ENCODE results near the gene ZNF511. TPM values are rescaled to one million over a fixed set of nuclear protein-coding genes. Genes with fewer than 3 reads are reported as not detected.

Gene ZNF511
- polyA plus RNA-seq, 1 experiment = 21.6 TPM

DNA sequence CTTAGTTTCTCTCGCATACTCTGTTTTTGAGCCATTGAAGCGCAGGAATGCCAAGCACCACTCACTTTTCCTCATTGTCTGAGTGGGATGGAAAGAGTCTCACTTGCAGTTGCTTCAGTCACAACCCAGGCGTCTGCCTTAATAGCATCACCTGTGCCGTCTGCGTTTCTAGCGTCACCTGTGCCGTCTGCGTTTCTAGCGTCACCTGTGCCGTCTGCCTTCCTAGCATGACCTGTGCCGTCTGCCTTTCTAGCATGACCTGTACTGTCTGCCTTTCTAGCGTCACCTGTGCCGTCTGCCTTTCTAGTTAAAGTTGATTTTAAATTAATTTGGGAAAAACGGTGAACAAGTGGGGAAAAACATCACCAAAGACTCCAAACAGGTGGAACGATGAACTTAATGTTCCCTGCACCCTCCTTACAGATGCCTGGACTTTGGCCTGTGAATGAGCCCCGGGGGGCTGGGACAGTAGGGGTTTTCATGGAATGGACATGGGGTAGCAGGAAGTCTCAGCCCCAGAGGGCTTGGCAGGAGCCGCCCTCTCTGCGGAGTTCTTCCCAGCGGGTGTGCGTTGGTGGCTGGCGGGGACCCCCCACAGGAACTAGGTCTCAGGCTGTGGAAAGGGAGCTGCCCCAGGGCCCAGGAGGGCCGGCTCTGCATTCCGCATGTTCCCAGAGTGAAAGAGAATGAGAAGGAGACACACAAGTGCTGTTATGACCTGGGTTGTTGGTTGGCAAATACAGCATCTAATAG, 3.5 kb downstream of the ZNF511 start:
- H3K4me3 ChIP-seq (ENCODE audit: low read depth, low read length) = no peak overlapping the region
- no peak overlapping the region for H3K27ac ChIP-seq (ENCODE audit: low read depth, low read length)
- TF ChIP-seq, protein P1, sequence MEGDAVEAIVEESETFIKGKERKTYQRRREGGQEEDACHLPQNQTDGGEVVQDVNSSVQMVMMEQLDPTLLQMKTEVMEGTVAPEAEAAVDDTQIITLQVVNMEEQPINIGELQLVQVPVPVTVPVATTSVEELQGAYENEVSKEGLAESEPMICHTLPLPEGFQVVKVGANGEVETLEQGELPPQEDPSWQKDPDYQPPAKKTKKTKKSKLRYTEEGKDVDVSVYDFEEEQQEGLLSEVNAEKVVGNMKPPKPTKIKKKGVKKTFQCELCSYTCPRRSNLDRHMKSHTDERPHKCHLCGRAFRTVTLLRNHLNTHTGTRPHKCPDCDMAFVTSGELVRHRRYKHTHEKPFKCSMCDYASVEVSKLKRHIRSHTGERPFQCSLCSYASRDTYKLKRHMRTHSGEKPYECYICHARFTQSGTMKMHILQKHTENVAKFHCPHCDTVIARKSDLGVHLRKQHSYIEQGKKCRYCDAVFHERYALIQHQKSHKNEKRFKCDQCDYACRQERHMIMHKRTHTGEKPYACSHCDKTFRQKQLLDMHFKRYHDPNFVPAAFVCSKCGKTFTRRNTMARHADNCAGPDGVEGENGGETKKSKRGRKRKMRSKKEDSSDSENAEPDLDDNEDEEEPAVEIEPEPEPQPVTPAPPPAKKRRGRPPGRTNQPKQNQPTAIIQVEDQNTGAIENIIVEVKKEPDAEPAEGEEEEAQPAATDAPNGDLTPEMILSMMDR (IDR thresholded peaks at IDR 0.05; ENCODE audit: low read depth, low read length) = no peak
- no peaks in the 10 kb centered on the region for H3K27me3 ChIP-seq (ENCODE audit: control insufficient read depth, insufficient read depth, low read length)
- ChIA-PET CTCF (interaction anchor here (0.6 kb wide), 1 partner anchor 13 kb away, joined by 3 read pairs; no protein-coding TSS in a partner anchor), POLR2A (no interaction called here)
- DNase-seq (ENCODE audit: low read depth, low spot score) = no peak
- peaks cover 14% of the 10 kb centered on the region for H3K9me3 ChIP-seq (ENCODE audit: control insufficient read depth, insufficient read depth, low read length)

DNA sequence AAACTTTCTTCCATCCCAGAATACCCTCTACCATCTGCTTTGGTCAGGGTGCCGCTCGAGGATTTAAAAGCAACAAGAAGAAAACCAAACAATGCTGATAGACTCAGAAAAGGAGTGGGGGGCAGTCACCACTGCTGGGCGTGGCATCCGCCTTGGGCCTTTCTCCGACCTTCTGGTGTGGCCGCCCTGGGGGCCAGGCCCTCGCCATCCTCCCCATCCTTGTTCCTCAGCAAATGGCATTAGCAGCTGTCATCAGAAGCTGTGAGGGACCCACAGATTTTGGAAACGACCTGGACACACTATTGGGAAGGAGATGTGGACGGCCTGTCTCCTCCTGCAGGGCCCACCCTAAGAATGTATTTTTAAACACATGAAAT, 4.0 kb downstream of the ZNF511 start:
- TF ChIP-seq, protein P1 (IDR thresholded peaks at IDR 0.05; ENCODE audit: low read depth, low read length) = no peak
- DNase-seq (ENCODE audit: low read depth, low spot score) = no peak
- Histone ChIP-seq H3K9me3 (ENCODE audit: control insufficient read depth, insufficient read depth, low read length) (peaks cover 14% of the 10 kb centered on the region), H3K27me3 (ENCODE audit: control insufficient read depth, insufficient read depth, low read length) (no peaks in the 10 kb centered on the region), H3K4me3 (ENCODE audit: low read depth, low read length) (no peak overlapping the region), H3K27ac (ENCODE audit: low read depth, low read length) (no peak overlapping the region)
- POLR2A ChIA-PET = no interaction called here
- CTCF ChIA-PET = no interaction called here

DNA sequence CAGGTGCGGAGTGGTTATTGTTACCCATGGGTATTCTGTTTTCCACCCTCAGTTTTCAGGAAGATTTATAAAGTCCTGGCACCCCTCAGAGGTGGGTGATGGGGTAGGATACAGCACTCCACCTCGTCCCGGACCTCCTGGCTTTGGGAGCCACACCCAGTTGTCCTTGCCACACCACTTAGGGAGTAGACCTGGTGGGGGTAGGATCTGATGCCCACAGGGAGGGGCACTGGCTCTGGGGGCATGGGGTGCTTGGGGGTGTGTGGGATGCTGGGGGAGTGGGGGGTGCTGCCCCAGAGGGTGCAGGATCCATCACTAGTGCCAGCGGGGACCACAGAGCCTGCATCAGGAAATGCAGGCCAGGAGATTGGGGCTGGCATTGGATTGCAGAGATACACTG, 4.5 kb downstream of the ZNF511 start:
- TF ChIP-seq, protein P1 (IDR thresholded peaks at IDR 0.05; ENCODE audit: low read depth, low read length) = no peak
- peaks cover 14% of the 10 kb centered on the region for H3K9me3 ChIP-seq (ENCODE audit: control insufficient read depth, insufficient read depth, low read length)
- ChIA-PET CTCF (interaction anchor here (1.0 kb wide), 1 partner anchor 11 kb away, joined by 3 read pairs; no protein-coding TSS in a partner anchor), POLR2A (no interaction called here)
- DNase-seq (ENCODE audit: low read depth, low spot score) = no peak
- H3K4me3 ChIP-seq (ENCODE audit: low read depth, low read length) = no peak overlapping the region
- H3K27ac ChIP-seq (ENCODE audit: low read depth, low read length) = no peak overlapping the region
- H3K27me3 ChIP-seq (ENCODE audit: control insufficient read depth, insufficient read depth, low read length) = no peaks in the 10 kb centered on the region

DNA sequence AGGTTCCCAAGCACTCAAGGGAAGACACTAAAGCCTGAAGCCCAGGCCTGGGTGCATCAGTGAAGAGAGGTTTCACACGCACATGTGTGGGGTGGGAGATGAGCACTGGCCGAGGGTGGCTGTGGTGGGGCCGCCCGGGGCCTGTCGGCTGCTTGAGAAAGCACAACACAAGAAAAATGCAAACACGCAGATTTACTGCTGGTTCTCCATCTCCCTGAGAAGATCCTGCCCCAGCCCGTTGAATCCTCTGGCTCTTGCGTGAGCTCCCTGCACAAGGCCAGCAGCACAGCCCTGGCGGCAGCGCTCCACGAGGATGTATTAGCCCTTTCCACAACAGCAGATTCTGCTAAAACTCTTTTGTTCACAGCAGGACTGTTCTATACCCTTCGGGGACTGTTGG, 6.2 kb downstream of the ZNF511 start:
- TF ChIP-seq, protein P1 (IDR thresholded peaks at IDR 0.05; ENCODE audit: low read depth, low read length) = no peak

DNA sequence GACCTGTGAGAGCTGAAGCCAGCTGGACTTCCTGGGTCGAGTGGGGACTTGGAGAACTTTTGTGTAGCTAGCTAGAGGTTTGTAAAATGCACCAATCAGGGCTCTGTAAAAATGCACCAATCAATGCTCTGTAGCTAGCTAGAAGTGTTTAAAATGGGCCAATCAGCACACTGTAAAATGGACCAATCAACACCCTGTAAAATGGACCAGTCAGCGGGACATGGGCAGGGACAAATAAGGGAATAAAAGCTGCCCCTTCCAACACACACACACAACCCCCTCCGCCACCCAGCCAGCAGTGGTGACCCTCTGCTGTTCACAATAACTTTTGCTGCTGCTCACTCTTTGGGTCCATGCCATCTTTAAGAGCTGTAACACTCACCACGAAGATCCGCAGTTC, 7.1 kb downstream of the ZNF511 start:
- H3K9me3 ChIP-seq (ENCODE audit: control insufficient read depth, insufficient read depth, low read length) = peaks cover 11% of the 10 kb centered on the region
- CTCF ChIA-PET = interaction anchor here (0.9 kb wide), 1 partner anchor 14 kb away, joined by 7 read pairs; no protein-coding TSS in a partner anchor
- no peak overlapping the region for H3K27ac ChIP-seq (ENCODE audit: low read depth, low read length)
- POLR2A ChIA-PET = no interaction called here
- TF ChIP-seq, protein P1 (IDR thresholded peaks at IDR 0.05; ENCODE audit: low read depth, low read length) = no peak
- no peak overlapping the region for H3K4me3 ChIP-seq (ENCODE audit: low read depth, low read length)
- DNase-seq (ENCODE audit: low read depth, low spot score) = no peak
- no peaks in the 10 kb centered on the region for H3K27me3 ChIP-seq (ENCODE audit: control insufficient read depth, insufficient read depth, low read length)

More for the DNA sequence above, 6.2 kb downstream of the ZNF511 start:
- CTCF ChIA-PET = interaction anchor here (0.7 to 1.9 kb wide), 3 partner anchors 9 to 28 kb away, joined by 3 to 15 read pairs (median 3); no protein-coding TSS in a partner anchor
- no peak for DNase-seq (ENCODE audit: low read depth, low spot score)
- POLR2A ChIA-PET = no interaction called here
- Histone ChIP-seq H3K27ac (ENCODE audit: low read depth, low read length) (no peak overlapping the region), H3K27me3 (ENCODE audit: control insufficient read depth, insufficient read depth, low read length) (no peaks in the 10 kb centered on the region), H3K4me3 (ENCODE audit: low read depth, low read length) (no peak overlapping the region), H3K9me3 (ENCODE audit: control insufficient read depth, insufficient read depth, low read length) (peaks cover 7% of the 10 kb centered on the region)
